Rectal smooth muscle tissue (tissue), 1 donor: ENCODE measurements around the gene RYR3.

Experiments used
- H3K27ac ChIP-seq: one replicate; pipeline ENCODE4 v1.7.0; 2013; ENCODE audit warnings: low read depth, low read length, inconsistent platforms
- H3K27me3 ChIP-seq: one replicate; pipeline ENCODE4 v1.7.0; 2013; ENCODE audit warnings: low read length; ENCODE audit not compliant: control insufficient read depth, insufficient read depth
- H3K36me3 ChIP-seq: one replicate; pipeline ENCODE4 v1.7.0; 2013; ENCODE audit warnings: low read length; ENCODE audit not compliant: control insufficient read depth, insufficient read depth
- H3K4me1 ChIP-seq: one replicate; pipeline ENCODE4 v1.7.0; 2013; ENCODE audit warnings: low read length; ENCODE audit not compliant: control insufficient read depth, insufficient read depth
- H3K4me3 ChIP-seq: one replicate; pipeline ENCODE4 v1.7.0; 2013; ENCODE audit warnings: low read length
- H3K9ac ChIP-seq: one replicate; pipeline ENCODE4 v1.7.0; 2013; ENCODE audit warnings: low read length

Gene RYR3

GRCh38 chr15:33371159-33371558 is 60.4 kb downstream of the RYR3 start:
- Histone ChIP-seq H3K27me3 (no peaks in the 10 kb centered on the region), H3K9ac (no peak overlapping the region), H3K36me3 (no peaks in the 10 kb centered on the region), H3K4me3 (no peak overlapping the region), H3K27ac (no peak overlapping the region), H3K4me1 (no peaks in the 10 kb centered on the region)

GRCh38 chr15:33374226-33374914 is 63.6 kb downstream of the RYR3 start:
- Histone ChIP-seq H3K9ac (no peak overlapping the region), H3K4me1 (no peaks in the 10 kb centered on the region), H3K27me3 (no peaks in the 10 kb centered on the region), H3K4me3 (no peak overlapping the region), H3K36me3 (no peaks in the 10 kb centered on the region), H3K27ac (no peak overlapping the region)

GRCh38 chr15:33375236-33375635 is 64.5 kb downstream of the RYR3 start:
- Histone ChIP-seq H3K27me3 (no peaks in the 10 kb centered on the region), H3K36me3 (no peaks in the 10 kb centered on the region), H3K4me3 (no peak overlapping the region), H3K4me1 (no peaks in the 10 kb centered on the region), H3K9ac (no peak overlapping the region), H3K27ac (no peak overlapping the region)

GRCh38 chr15:33377204-33377603 is 66.4 kb downstream of the RYR3 start:
- no peak overlapping the region for H3K4me3 ChIP-seq
- H3K27ac ChIP-seq, result no peak overlapping the region
- no peaks in the 10 kb centered on the region for H3K4me1 ChIP-seq
- no peak overlapping the region for H3K9ac ChIP-seq
- no peaks in the 10 kb centered on the region for H3K36me3 ChIP-seq
- no peaks in the 10 kb centered on the region for H3K27me3 ChIP-seq

GRCh38 chr15:33378866-33379480 is 68.2 kb downstream of the RYR3 start:
- H3K27ac ChIP-seq, result no peak overlapping the region
- H3K36me3 ChIP-seq, result no peaks in the 10 kb centered on the region
- no peaks in the 10 kb centered on the region for H3K4me1 ChIP-seq
- no peaks in the 10 kb centered on the region for H3K27me3 ChIP-seq
- H3K4me3 ChIP-seq, result no peak overlapping the region
- H3K9ac ChIP-seq, result no peak overlapping the region

GRCh38 chr15:33380406-33380805 is 69.6 kb downstream of the RYR3 start:
- no peak overlapping the region for H3K27ac ChIP-seq
- H3K9ac ChIP-seq, result no peak overlapping the region

GRCh38 chr15:33382491-33382890 is 71.7 kb downstream of the RYR3 start:
- Histone ChIP-seq H3K4me3 (no peak overlapping the region), H3K27ac (no peak overlapping the region)

More at GRCh38 chr15:33380406-33380805, 69.6 kb downstream of the RYR3 start:
- Histone ChIP-seq H3K4me1 (no peaks in the 10 kb centered on the region), H3K36me3 (no peaks in the 10 kb centered on the region), H3K27me3 (no peaks in the 10 kb centered on the region), H3K4me3 (no peak overlapping the region)

GRCh38 chr15:33384307-33384706 is 73.5 kb downstream of the RYR3 start:
- no peak overlapping the region for H3K4me3 ChIP-seq
- H3K4me1 ChIP-seq, result no peaks in the 10 kb centered on the region
- H3K36me3 ChIP-seq, result no peaks in the 10 kb centered on the region
- no peaks in the 10 kb centered on the region for H3K27me3 ChIP-seq
- no peak overlapping the region for H3K9ac ChIP-seq
- no peak overlapping the region for H3K27ac ChIP-seq

More at GRCh38 chr15:33382491-33382890, 71.7 kb downstream of the RYR3 start:
- Histone ChIP-seq H3K27me3 (no peaks in the 10 kb centered on the region), H3K4me1 (no peaks in the 10 kb centered on the region), H3K9ac (no peak overlapping the region), H3K36me3 (no peaks in the 10 kb centered on the region)

- H3K27me3 ChIP-seq, result no peaks in the 10 kb centered on the region
- no peaks in the 10 kb centered on the region for H3K4me1 ChIP-seq
- no peak overlapping the region for H3K4me3 ChIP-seq
Measured at GRCh38 chr15:33392453-33392852, 81.7 kb downstream of the RYR3 start.

GRCh38 chr15:33393546-33393945 is 82.8 kb downstream of the RYR3 start:
- H3K27me3 ChIP-seq, result no peaks in the 10 kb centered on the region
- no peak overlapping the region for H3K27ac ChIP-seq
- no peak overlapping the region for H3K9ac ChIP-seq
- no peaks in the 10 kb centered on the region for H3K4me1 ChIP-seq
- H3K4me3 ChIP-seq, result no peak overlapping the region
- no peaks in the 10 kb centered on the region for H3K36me3 ChIP-seq

More at GRCh38 chr15:33392453-33392852, 81.7 kb downstream of the RYR3 start:
- no peak overlapping the region for H3K27ac ChIP-seq
- no peaks in the 10 kb centered on the region for H3K36me3 ChIP-seq
- H3K9ac ChIP-seq, result no peak overlapping the region

GRCh38 chr15:33395321-33395720 is 84.6 kb downstream of the RYR3 start:
- Histone ChIP-seq H3K27me3 (no peaks in the 10 kb centered on the region), H3K27ac (no peak overlapping the region), H3K4me1 (no peaks in the 10 kb centered on the region), H3K36me3 (no peaks in the 10 kb centered on the region), H3K4me3 (no peak overlapping the region), H3K9ac (no peak overlapping the region)

GRCh38 chr15:33395846-33396245 is 85.1 kb downstream of the RYR3 start:
- no peaks in the 10 kb centered on the region for H3K4me1 ChIP-seq
- no peak overlapping the region for H3K4me3 ChIP-seq
- H3K27me3 ChIP-seq, result no peaks in the 10 kb centered on the region
- no peaks in the 10 kb centered on the region for H3K36me3 ChIP-seq
- H3K9ac ChIP-seq, result no peak overlapping the region
- H3K27ac ChIP-seq, result no peak overlapping the region

GRCh38 chr15:33396475-33396874 is 85.7 kb downstream of the RYR3 start:
- H3K4me3 ChIP-seq, result no peak overlapping the region
- no peak overlapping the region for H3K9ac ChIP-seq
- no peaks in the 10 kb centered on the region for H3K36me3 ChIP-seq
- H3K27ac ChIP-seq, result no peak overlapping the region
- no peaks in the 10 kb centered on the region for H3K4me1 ChIP-seq
- no peaks in the 10 kb centered on the region for H3K27me3 ChIP-seq
